ENCODE measurements around the gene MOB3B.

MOB3B gene

GRCh38 chr9:27540502-27540901 lies 10.9 kb upstream of the MOB3B start:
- no peak for DNase-seq

- DNase-seq: peak; percentile 40
Observed at GRCh38 chr9:27539479-27540441, 10.1 kb upstream of the MOB3B start.

- no peak for DNase-seq
Observed at GRCh38 chr9:27538647-27539046, 9.0 kb upstream of the MOB3B start.

DNA sequence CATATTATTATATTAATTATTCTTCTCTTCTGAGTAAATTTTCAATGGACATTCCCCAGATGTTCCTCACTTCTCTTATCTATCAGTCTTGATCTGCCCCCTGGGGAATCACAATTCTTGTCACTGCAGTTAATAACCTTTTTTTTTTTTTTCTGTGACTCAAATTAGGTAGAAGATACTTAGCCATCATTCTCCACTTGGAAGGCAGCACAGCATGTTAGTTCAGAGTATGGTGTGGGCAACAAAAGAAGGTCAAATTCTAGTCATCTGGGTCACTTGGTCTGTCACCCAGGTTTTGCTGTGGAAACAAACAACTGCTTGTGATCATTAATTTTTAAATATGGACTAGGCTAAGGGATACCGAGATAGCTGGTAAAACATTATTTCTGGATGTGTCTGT lies 8.1 kb upstream of the MOB3B start:
- no peak for DNase-seq

GRCh38 chr9:27537027-27537435 lies 7.4 kb upstream of the MOB3B start:
- DNase-seq: no peak

DNA sequence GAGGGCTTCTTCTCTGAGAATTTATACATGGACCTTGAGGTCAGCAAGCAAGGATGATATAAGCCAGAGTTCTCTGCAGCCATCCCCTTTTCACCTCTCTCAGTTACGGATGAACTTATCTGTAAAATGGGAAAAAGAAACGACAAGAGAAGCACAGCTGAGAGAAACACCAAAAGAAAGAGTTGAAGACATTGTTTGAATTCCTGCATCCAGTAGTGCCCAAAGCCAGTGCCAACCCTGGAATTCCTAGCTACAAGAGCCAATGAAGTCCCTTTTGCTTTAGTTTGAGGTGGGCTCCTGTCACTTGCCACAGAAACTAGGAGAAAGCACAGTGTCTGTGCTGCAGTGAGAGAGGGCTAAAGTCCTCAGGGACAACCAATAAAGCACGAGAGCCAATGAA lies 6.6 kb upstream of the MOB3B start:
- no peak for DNase-seq

- no peak for DNase-seq
Observed at GRCh38 chr9:27535701-27536118, 6.1 kb upstream of the MOB3B start.

- DNase-seq: no peak
Observed at GRCh38 chr9:27534658-27535209, 5.1 kb upstream of the MOB3B start.

DNA sequence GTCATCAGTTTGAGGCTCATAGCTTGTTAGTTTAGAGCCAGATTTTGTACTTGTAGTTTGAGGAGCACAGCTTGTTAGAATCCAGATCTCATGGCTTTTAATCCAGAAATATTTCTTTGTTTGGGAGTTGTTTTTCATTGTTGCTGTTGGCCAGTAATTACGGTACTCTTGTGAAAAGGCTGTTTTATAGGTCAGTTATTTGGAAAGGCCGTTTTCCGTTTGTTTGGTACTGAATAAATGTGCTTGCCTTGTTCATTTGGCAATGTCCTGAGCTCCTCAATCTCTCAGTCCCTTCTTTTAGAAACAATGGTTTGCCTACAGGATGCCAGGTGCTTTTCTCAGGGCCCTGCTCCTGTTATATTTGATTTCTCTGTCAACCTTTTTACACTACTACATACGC lies 4.5 kb upstream of the MOB3B start:
- no peak for DNase-seq

DNA sequence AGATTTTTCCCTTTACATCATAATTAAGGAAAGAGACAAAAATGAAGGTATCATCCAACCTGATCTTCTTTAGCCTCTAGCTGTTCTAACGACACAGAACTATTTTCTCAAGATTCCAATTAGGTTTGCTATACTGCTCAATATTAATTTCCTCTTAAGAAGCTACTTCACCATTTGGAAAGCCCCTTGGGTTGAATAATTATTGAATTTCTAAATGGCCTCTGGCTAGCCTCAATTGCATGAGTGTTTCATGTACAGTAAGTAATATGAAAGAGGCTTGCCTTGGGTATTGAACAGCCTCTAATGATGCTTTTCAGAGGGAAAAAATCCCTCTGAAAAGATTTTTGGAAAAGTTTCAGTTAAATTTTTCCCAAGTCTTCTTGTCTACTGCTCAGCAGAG lies 3.7 kb upstream of the MOB3B start:
- DNase-seq: no peak

- DNase-seq: no peak
Observed at GRCh38 chr9:27532046-27532445, 2.4 kb upstream of the MOB3B start.

GRCh38 chr9:27530915-27531755 lies 1.5 kb upstream of the MOB3B start:
- DNase-seq: no peak

DNA sequence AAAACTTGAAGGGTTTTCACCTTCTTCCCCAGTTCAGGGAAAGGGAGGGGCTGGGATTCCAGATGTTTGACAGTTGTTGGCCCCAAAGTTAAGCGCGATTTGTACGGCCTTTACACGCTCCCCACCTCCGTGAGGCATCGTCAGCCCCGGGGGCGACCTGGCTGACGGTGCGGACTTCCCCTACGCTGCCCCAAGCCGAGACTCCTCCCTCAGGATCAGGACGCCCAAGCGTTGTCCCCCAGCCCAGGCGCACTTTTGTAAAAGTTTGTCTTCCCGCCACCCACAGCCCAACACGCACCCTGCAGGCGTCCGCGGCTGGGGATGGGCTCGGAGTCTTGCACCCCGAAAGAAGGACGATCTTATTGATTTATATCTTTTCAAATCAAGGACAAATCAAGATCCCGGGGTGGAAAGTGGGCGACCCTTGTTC lies 713 bp downstream of the MOB3B start:
- peak; percentile 71 for DNase-seq

- DNase-seq: peak; percentile 86
Observed at GRCh38 chr9:27528076-27528885, 1.3 kb downstream of the MOB3B start.

GRCh38 chr9:27527702-27528075 lies 1.9 kb downstream of the MOB3B start:
- no peak for DNase-seq

- no peak for DNase-seq
Observed at GRCh38 chr9:27524236-27524635, 5.4 kb downstream of the MOB3B start, which contains the start of gene IFNK. Gene IFNK (plus strand): TSS chr9:27524290. CDS start chr9:27524337, 47 bp downstream.

DNA sequence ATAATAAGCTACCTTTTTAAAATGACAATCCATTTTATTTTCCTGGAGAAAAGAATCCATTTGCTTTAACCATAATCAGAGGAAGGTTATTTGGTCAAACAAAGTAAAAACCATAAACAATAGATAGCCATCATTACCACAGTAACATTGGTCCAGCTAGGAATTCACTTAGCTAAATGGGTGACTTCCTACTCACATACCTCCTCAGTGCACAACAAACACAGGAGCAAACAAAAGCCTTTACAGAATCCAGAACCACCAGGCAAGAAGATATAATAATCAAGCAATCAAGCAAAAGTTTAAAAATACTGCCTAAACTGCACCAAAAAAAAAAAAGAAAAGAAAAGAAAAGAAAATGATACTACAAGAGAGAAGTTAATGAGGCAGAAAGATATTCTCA lies 6.5 kb downstream of the MOB3B start:
- DNase-seq: no peak

- DNase-seq: no peak
Observed at GRCh38 chr9:27520986-27521385, 8.6 kb downstream of the MOB3B start.

- no peak for DNase-seq
Observed at GRCh38 chr9:27519466-27520465, 9.8 kb downstream of the MOB3B start.

GRCh38 chr9:27518809-27519208 lies 10.8 kb downstream of the MOB3B start:
- no peak for DNase-seq

DNA sequence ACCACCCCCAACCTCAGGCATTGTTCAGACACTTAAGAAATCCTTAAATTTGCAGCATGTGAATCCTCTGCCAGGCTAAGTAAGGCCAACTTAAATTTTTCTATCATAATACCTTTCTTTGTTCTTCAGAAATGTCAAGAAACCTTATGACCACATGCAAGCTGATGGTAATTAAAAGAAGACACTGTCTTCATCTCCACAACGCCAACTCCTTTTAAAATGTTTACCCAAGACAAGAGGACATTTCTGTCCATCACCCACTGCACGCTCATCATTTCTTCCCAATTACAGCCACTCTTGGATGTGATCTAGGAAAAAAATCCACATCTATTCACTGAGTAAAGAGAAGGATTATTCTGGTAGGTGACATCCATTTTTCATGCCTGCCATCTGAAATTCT lies 11.6 kb downstream of the MOB3B start:
- DNase-seq: no peak

Data from left hindlimb (tissue), 1 donor.